ENCODE data around the gene NDUFAF4. TPM values are rescaled to one million over a fixed set of nuclear protein-coding genes. Genes with fewer than 3 reads are reported as not detected.

Gene NDUFAF4
- total RNA-seq, 1 donor from 2014 or later: 97.1 TPM

GRCh38 chr6:96899451-96899998 lies 1.8 kb upstream of the NDUFAF4 start:
- no peaks in the 10 kb centered on the region for H3K9me3 ChIP-seq (replicated peaks)
- no peak for DNase-seq
- H3K4me3 ChIP-seq: no peak overlapping the region
- intact Hi-C loops (cut with micrococcal nuclease): no loop called here
- peaks cover 47% of the 10 kb centered on the region for H3K4me1 ChIP-seq
- peak overlapping the region; percentile 97 for H3K27ac ChIP-seq (replicated peaks)
- H3K36me3 ChIP-seq: peaks cover 18% of the 10 kb centered on the region
- no peaks in the 10 kb centered on the region for H3K27me3 ChIP-seq (ENCODE audit: low read depth)
- TF ChIP-seq CTCF (IDR thresholded peaks at IDR 0.05; ENCODE audit: borderline replicate concordance): no peak

DNA sequence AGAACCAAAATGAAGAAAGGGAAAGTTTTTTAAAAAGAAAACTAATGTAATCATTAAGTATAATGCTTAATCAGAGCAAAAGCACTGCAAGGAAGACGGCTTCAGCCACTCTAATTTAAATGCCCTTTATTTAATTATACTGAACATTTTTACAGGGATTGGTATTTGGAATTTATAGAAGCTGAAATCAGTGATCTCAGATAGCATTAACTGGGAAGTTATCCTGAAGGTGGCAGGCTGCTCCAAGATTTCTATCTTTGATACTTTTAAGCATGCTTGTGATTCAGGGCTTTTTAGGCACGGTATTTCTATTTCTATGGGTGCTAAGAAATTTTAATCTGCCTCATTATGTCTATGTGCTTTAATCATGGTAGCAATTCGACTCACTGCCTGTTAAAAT lies 1.3 kb upstream of the NDUFAF4 start:
- H3K27me3 ChIP-seq (ENCODE audit: low read depth): no peaks in the 10 kb centered on the region
- intact Hi-C loops (cut with micrococcal nuclease): no loop called here
- H3K27ac ChIP-seq (replicated peaks): peak overlapping the region; percentile 97
- peak overlapping the region; percentile 88 for H3K4me3 ChIP-seq
- no peak for DNase-seq
- peak; percentile 60 for TF ChIP-seq CTCF (IDR thresholded peaks at IDR 0.05; ENCODE audit: borderline replicate concordance)
- H3K4me1 ChIP-seq: peaks cover 52% of the 10 kb centered on the region
- no peaks in the 10 kb centered on the region for H3K9me3 ChIP-seq (replicated peaks)
- H3K36me3 ChIP-seq: peaks cover 23% of the 10 kb centered on the region

GRCh38 chr6:96898241-96898851 lies 655 bp upstream of the NDUFAF4 start:
- Histone ChIP-seq H3K4me3 (peak overlapping the region; percentile 88), H3K9me3 (replicated peaks) (no peaks in the 10 kb centered on the region), H3K27me3 (ENCODE audit: low read depth) (no peaks in the 10 kb centered on the region), H3K36me3 (peaks cover 30% of the 10 kb centered on the region), H3K27ac (replicated peaks) (peak overlapping the region; percentile 97), H3K4me1 (peaks cover 58% of the 10 kb centered on the region)
- no peak for TF ChIP-seq CTCF (IDR thresholded peaks at IDR 0.05; ENCODE audit: borderline replicate concordance)
- DNase-seq: no peak
- intact Hi-C loops (cut with micrococcal nuclease): no loop called here

GRCh38 chr6:96889146-96889545 lies 8.5 kb downstream of the NDUFAF4 start:
- TF ChIP-seq CTCF (IDR thresholded peaks at IDR 0.05; ENCODE audit: borderline replicate concordance): no peak
- no peaks in the 10 kb centered on the region for H3K27me3 ChIP-seq (ENCODE audit: low read depth)
- peaks cover 20% of the 10 kb centered on the region for H3K4me1 ChIP-seq
- peaks cover 43% of the 10 kb centered on the region for H3K36me3 ChIP-seq
- no peak for DNase-seq
- no peak overlapping the region for H3K4me3 ChIP-seq
- H3K27ac ChIP-seq (replicated peaks): no peak overlapping the region
- no peaks in the 10 kb centered on the region for H3K9me3 ChIP-seq (replicated peaks)
- intact Hi-C loops (cut with micrococcal nuclease): no loop called here

DNA sequence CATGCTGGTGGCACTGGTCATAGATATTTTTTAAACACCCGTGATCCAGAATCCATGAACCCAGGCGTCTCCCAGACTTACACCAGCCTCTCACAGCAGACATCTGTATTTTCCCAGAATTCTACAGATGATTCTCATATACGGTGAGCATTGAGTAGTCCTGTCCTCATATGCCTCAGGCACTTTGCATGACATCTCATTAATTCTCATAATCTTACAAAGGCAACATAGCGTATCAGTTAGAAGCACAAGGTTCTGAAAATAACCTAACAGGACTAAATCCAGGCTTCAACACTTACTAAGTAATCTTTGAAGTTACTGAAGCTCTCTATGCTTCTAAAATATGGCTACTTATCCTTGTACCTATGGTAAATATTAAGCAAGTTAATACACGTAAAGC lies 8.9 kb downstream of the NDUFAF4 start:
- H3K4me1 ChIP-seq: peaks cover 16% of the 10 kb centered on the region
- H3K4me3 ChIP-seq: no peak overlapping the region
- intact Hi-C loops (cut with micrococcal nuclease): no loop called here
- DNase-seq: no peak
- no peaks in the 10 kb centered on the region for H3K9me3 ChIP-seq (replicated peaks)
- H3K27ac ChIP-seq (replicated peaks): no peak overlapping the region
- peaks cover 39% of the 10 kb centered on the region for H3K36me3 ChIP-seq
- no peaks in the 10 kb centered on the region for H3K27me3 ChIP-seq (ENCODE audit: low read depth)
- TF ChIP-seq CTCF (IDR thresholded peaks at IDR 0.05; ENCODE audit: borderline replicate concordance): no peak
